Liver (tissue), 9 donors: ENCODE measurements around the gene DPEP2. TPM values are rescaled to one million over a fixed set of nuclear protein-coding genes. Genes with fewer than 3 reads are reported as not detected.

Source experiments
- DNase-seq: peaks from one replicate; pipeline ENCODE4 v3.0.0-alpha.2; 2017; ENCODE audit warnings: low spot score
- H3K27ac ChIP-seq, 2 donors: one replicate each; pipeline ENCODE4 v1.7.0; 2013; ENCODE audit warnings: inconsistent platforms in 2 of 2, low read length in 2 of 2, control low read depth in 1 of 2, low read depth in 1 of 2, mild to moderate bottlenecking in 1 of 2
- H3K27me3 ChIP-seq, 4 donors: one replicate each; pipeline versions ENCODE4 v1.6.1 to v1.7.0; 2013; ENCODE audit warnings: low read length in 3 of 4, inconsistent platforms in 1 of 4, mild to moderate bottlenecking in 1 of 4, moderate library complexity in 1 of 4; ENCODE audit not compliant: control insufficient read depth in 4 of 4, insufficient read depth in 4 of 4
- H3K36me3 ChIP-seq, 4 donors: one replicate each; pipeline versions ENCODE4 v1.6.1 to v1.7.0; 2013; ENCODE audit warnings: low read length in 3 of 4, mild to moderate bottlenecking in 3 of 4, low read depth in 1 of 4, moderate library complexity in 1 of 4; ENCODE audit not compliant: control insufficient read depth in 4 of 4, insufficient read depth in 3 of 4
- H3K4me1 ChIP-seq, 4 donors: one replicate each; pipeline versions ENCODE4 v1.6.1 to v1.7.0; 2013; ENCODE audit warnings: low read length in 3 of 4, mild to moderate bottlenecking in 3 of 4, moderate library complexity in 1 of 4; ENCODE audit not compliant: control insufficient read depth in 4 of 4, insufficient read depth in 4 of 4
- H3K4me3 ChIP-seq, 3 donors: one replicate each; pipeline versions ENCODE4 v1.6.1 to v1.7.0; 2013; ENCODE audit warnings: low read length in 3 of 3, control low read depth in 1 of 3, low read depth in 1 of 3, mild to moderate bottlenecking in 1 of 3
- H3K9ac ChIP-seq, 2 donors: one replicate each; pipeline ENCODE4 v1.7.0; 2013; ENCODE audit warnings: low read length in 2 of 2, mild to moderate bottlenecking in 2 of 2, moderate library complexity in 2 of 2, control low read depth in 1 of 2, low read depth in 1 of 2
- H3K9me3 ChIP-seq, 4 donors: one replicate each; pipeline versions ENCODE4 v1.6.1 to v1.7.0; 2013; ENCODE audit warnings: low read length in 3 of 4; ENCODE audit not compliant: control insufficient read depth in 4 of 4
- ATF3 ChIP-seq: IDR thresholded peaks from 2 replicates; pipeline ENCODE4 v1.6.1; 2016; ENCODE audit warnings: antibody characterized with exemption
- CTCF ChIP-seq: fragments of 150-350 bp; IDR thresholded peaks from 2 replicates; pipeline ENCODE4 v1.5.1; 2017; ENCODE audit warnings: improper control_type of control experiment, low read depth, low read length; ENCODE audit not compliant: missing input control
- EGR1 ChIP-seq, 2 donors: IDR thresholded peaks; 2 replicates each; pipeline ENCODE4 v1.6.1; 2016 to 2018; ENCODE audit warnings: antibody characterized with exemption in 2 of 2, low read depth in 2 of 2
- FOXA1 ChIP-seq: IDR thresholded peaks from 2 replicates; pipeline ENCODE4 v1.6.1; 2016; ENCODE audit warnings: antibody characterized with exemption
- FOXA2 ChIP-seq: IDR thresholded peaks from 2 replicates; pipeline ENCODE4 v1.6.1; 2016; ENCODE audit warnings: antibody characterized with exemption
- GABPA ChIP-seq, 2 donors: IDR thresholded peaks in 1 of 2; conservative IDR thresholded peaks in 1 of 2; 2 replicates each; pipeline ENCODE4 v1.6.1; 2016; ENCODE audit warnings: antibody characterized with exemption in 2 of 2, mild to moderate bottlenecking in 1 of 2, moderate library complexity in 1 of 2
- HNF4A ChIP-seq, 2 donors: conservative IDR thresholded peaks; 2 replicates each; pipeline ENCODE4 v1.6.1; 2016; ENCODE audit warnings: antibody characterized with exemption in 2 of 2, mild to moderate bottlenecking in 2 of 2
- HNF4G ChIP-seq: IDR thresholded peaks from 2 replicates; pipeline ENCODE4 v1.6.1; 2016; ENCODE audit warnings: antibody characterized with exemption
- JUND ChIP-seq, 2 donors: IDR thresholded peaks; 2 replicates each; pipeline ENCODE4 v1.6.1; 2016; ENCODE audit warnings: antibody characterized with exemption in 2 of 2
- MAX ChIP-seq: IDR thresholded peaks from 2 replicates; pipeline ENCODE4 v1.6.1; 2016; ENCODE audit warnings: antibody characterized with exemption
- NR2F2 ChIP-seq: IDR thresholded peaks from 2 replicates; pipeline ENCODE4 v1.6.1; 2016; ENCODE audit warnings: antibody characterized with exemption
- RAD21 ChIP-seq, 2 donors: IDR thresholded peaks; 2 replicates each; pipeline ENCODE4 v1.6.1; 2016; ENCODE audit warnings: antibody characterized with exemption in 2 of 2, mild to moderate bottlenecking in 2 of 2
- REST ChIP-seq: IDR thresholded peaks from 2 replicates; pipeline ENCODE4 v1.6.1; 2016; ENCODE audit warnings: antibody characterized with exemption, mild to moderate bottlenecking
- RXRA ChIP-seq, 2 donors: IDR thresholded peaks; 2 replicates each; pipeline ENCODE4 v1.6.1; 2017 to 2018; ENCODE audit warnings: antibody characterized with exemption in 2 of 2, mild to moderate bottlenecking in 1 of 2
- SP1 ChIP-seq: IDR thresholded peaks from 2 replicates; pipeline ENCODE4 v1.6.1; 2018; ENCODE audit warnings: antibody characterized with exemption, mild to moderate bottlenecking
- TAF1 ChIP-seq: conservative IDR thresholded peaks from 2 replicates; pipeline ENCODE4 v1.6.1; 2016; ENCODE audit warnings: antibody characterized with exemption, mild to moderate bottlenecking
- YY1 ChIP-seq: IDR thresholded peaks from 2 replicates; pipeline ENCODE4 v1.6.1; 2016; ENCODE audit warnings: antibody characterized with exemption, mild to moderate bottlenecking
- ZBTB33 ChIP-seq: IDR thresholded peaks from 2 replicates; pipeline ENCODE4 v1.6.1; 2016; ENCODE audit warnings: antibody characterized with exemption
- WGBS: extraction: QIAGEN DNeasy Blood & Tissue Kit; methylation state at CpG from one replicate; pipeline ENCODE4 v1.1.7; 2013; 5-methylcytosine and 5-hydroxymethylcytosine counted together
- polyA plus RNA-seq, 2 donors: library from polyadenylated mRNA; stranded (reverse) in 1 of 2; unstranded in 1 of 2; fragments of 200-250 nt in 1 of 2; fragments of >200 nt in 1 of 2; fragmentation: Nextera tagmentation in 1 of 2; extraction: Ambion mirVana in 1 of 2; gene quantifications; one replicate each; pipeline versions ENCODE4 v1.2.1 to v1.2.3, GENCODE V29; 2013 to 2015
- total RNA-seq, 2 donors: library from RNA; depleted of rRNA; stranded (reverse); fragments of >200 nt; gene quantifications; one replicate each; pipeline ENCODE4 v1.2.3, GENCODE V29; 2014
- donor health status: healthy.
- donor health status: healthy.
- donor health status: healthy.
- donor health status: healthy.
- donor health status: healthy.

Gene DPEP2
- total and polyA plus RNA-seq, 4 donors: 1.4 to 2.4 (median 1.9) TPM

GRCh38 chr16:68005211-68005610 is 5.9 kb upstream of the DPEP2 start (continued):
- TF ChIP-seq TAF1 (no peak), RAD21 (IDR thresholded peaks at IDR 0.05) (no peak), FOXA1 (no peak)

GRCh38 chr16:68003031-68003430 is 3.7 kb upstream of the DPEP2 start:
- 84% methylated on average over 4 of the region's 4 CpGs for WGBS
- no peak overlapping the region for H3K4me3 ChIP-seq
- no peaks in the 10 kb centered on the region for H3K9me3 ChIP-seq
- no peak for DNase-seq
- no peak overlapping the region for H3K9ac ChIP-seq
- no peaks in the 10 kb centered on the region for H3K36me3 ChIP-seq
- H3K27ac ChIP-seq: no peak overlapping the region
- TF ChIP-seq FOXA1 (no peak), HNF4G (no peak), NR2F2 (no peak), JUND (IDR thresholded peaks at IDR 0.05) (no peak), RAD21 (IDR thresholded peaks at IDR 0.05) (no peak), SP1 (no peak), MAX (no peak), TAF1 (no peak), RXRA (IDR thresholded peaks at IDR 0.05) (no peak), REST (no peak), GABPA (IDR thresholded peaks at IDR 0.05 in 1 of 2, conservative IDR thresholded peaks at IDR 0.05 in 1 of 2) (no peak), EGR1 (IDR thresholded peaks at IDR 0.05; ENCODE audit: low read depth in 2 of 2) (no peak), HNF4A (conservative IDR thresholded peaks at IDR 0.05) (no peak), ATF3 (no peak), YY1 (no peak), ZBTB33 (no peak), FOXA2 (no peak), CTCF (no peak)
- no peaks in the 10 kb centered on the region for H3K27me3 ChIP-seq
- H3K4me1 ChIP-seq: peaks cover 0 to 6% (median 2%) of the 10 kb centered on the region in 4 donors
